Ecto neural progenitor cell (in vitro differentiated cells): ENCODE results near the gene GSTP1.
"Not testable (repeated sequence)": the region's sequence is repeated elsewhere in the genome, so short reads cannot be mapped to it uniquely, and the experiment has no call there.

ENCODE experiments used
- DNase-seq: peaks from one replicate; pipeline ENCODE4 v3.0.0-alpha.2; 2018; ENCODE audit warnings: low spot score

GSTP1 gene

DNA sequence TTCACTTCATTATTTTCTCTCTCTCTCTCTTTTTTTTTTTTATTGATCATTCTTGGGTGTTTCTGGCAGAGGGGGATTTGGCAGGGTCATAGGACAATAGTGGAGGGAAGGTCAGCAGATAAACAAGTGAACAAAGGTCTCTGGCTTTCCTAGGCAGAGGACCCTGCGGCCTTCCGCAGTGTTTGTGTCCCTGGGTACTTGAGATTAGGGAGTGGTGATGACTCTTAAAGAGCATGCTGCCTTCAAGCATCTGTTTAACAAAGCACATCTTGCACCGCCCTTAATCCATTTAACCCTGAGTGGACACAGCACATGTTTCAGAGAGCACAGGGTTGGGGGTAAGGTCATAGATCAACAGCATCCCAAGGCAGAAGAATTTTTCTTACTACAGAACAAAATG is 13.8 kb downstream of the GSTP1 start:
- not testable (repeated sequence) for DNase-seq

DNA sequence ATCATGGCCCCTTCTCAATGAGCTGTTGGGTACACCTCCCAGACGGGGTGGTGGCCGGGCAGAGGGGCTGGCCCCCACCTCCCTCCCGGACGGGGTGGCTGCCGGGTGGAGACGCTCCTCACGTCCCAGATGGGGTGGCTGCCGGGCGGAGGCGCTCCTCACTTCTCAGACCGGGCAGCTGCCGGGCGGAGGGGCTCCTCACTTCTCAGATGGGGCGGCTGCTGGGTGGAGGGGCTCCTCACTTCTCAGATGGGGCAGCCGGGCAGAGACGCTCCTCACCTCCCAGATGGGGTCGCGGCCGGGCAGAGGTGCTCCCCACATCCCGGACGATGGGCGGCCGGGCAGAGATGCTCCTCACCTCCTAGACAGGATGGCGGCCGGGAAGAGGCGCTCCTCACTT is 14.4 kb downstream of the GSTP1 start:
- DNase-seq, result not testable (repeated sequence)

DNA sequence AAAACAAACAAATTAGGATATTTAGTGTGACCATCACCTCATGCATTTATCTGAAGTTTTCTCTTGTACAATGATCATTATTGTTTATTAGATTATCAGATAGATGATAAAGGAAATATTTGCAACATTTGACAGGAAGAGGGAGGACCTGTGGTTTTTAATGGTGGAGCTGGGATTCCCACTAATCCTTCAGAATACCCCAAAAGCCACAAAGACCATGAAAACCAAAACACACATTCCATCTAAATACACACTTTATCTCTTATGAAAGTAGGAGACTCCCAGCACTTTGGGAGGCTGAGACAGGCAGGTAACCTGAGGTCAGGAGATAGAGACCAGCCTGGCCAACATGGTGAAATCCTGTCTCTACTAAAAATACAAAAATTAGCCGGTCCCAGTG is 15.5 kb downstream of the GSTP1 start:
- no peak for DNase-seq

DNA sequence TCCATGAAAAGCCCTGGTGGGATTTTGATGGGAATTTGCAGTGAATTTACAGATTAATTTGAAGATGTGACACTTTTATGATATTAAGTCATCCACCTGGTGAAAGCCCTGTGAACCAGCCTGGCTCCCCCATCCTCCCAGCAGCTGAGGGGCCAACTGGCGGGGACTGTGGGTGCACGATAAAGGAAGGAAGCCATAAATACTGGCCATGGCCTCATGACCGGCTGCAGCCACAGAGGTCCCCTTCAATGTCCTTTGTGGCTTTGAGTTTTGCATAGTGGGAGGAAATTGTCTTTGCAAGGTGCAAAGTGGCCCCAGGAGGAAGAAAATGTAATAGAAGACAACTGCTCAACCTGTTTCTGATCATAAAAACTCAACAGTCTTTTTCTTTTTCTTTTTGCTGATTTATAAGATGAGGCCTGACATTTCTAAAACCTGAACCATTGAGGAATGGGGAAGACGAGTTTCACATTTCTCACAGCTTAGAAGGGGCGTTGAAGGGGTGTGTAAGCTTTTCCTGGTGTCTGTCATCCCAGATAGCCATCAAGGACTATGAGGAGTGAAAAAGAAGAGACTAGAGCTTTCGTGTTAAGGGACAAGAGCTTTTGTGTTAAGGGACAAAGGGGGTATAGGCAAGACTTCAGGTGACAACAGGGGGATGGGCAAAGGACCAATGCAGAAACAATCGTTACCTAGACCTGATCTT is 16.9 kb downstream of the GSTP1 start:
- DNase-seq, result no peak

DNA sequence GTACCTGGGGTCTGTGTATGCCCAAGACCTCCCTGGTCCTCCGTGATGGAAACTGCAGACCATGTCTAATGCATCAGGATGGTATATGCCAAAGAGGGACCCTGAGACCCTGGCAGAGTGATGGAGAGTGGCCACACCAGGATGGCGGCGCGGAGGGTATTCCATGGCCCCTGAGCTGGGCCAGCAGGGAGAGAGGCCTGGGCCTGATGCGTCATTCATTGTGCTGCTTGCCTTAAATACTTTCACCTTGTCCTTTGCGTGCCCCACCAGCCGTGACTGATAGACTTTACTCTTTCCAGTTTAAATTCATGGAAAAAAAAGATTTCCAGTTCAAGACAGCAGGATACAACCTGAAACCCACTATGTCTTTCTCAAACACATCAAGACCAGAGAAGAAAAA is 17.5 kb downstream of the GSTP1 start:
- no peak for DNase-seq

DNA sequence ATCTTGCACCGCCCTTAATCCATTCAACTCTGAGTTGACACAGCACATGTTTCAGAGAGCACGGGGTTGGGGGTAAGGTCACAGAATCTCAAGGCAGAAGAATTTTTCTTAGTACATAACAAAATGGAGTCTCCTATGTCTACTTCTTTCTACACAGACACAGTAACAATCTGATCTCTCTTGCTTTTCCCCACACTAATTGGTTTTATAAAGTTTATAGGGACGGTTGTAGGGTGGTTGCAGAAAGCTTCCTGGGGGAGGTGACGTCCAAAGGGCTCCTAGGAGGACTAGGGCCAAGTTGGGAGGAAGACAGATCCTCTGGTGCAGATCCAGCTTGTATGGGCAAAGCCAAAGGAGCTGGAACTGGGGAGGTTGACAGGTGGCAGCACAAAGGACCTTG is 20.5 kb downstream of the GSTP1 start:
- DNase-seq, result not testable (repeated sequence)

DNA sequence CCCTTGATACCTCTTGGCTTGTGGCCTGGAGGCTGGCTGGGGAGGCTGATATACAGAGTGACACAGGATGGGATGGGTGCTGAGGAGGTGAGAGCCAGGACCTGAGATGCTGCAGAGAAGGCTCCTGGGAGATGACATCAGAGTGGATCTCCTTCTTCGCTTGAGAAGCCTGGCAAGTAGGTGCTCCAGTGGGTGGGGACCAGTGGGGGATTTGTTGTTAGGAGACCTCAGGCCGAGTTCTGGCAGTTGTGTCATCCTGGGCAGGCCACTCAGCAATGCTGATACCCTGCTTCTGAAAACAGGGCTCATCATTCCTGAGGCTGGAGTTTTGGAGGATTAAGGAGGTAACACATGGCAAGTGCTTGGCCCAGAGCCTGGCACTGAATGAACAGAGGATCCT is 21.2 kb downstream of the GSTP1 start:
- DNase-seq, result peak; percentile 47

DNA sequence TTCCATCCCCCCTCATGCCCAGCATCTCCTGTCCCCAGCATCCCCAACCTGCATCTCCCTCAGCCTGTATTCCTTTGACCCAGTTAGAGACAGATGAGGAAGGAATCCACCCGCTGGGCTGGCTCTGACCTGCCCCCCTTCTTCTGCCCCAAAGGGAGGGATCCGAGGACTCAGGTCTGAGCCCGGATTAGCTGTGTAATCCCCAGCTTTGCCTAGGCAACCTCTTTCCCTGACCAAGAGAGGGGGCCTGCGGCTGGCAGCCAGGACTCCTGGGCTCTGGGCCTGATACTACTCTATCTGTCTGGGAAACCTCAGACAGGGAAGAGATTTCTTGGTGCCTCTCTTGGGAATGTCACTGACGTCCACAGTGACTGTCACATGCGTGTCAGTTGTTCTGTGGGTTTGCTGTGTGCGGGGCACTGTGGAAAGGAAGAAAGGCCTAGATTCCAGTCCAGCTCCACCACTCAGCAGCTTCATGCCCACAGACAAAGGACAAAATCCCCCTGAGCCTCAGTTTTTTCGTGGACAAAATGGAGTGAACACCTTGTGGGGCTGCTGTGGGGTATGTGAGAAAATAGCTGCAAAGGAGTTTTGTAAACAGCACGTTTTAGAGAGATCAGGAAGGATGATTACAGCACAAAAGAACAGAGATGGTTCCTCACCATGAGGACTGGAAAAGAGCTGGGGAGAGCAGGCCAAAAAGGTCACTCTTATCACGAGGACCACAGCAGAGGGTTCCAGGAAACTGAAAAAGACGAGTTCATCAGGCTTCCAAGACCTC is 21.8 kb downstream of the GSTP1 start:
- peak; percentile 85 for DNase-seq

DNA sequence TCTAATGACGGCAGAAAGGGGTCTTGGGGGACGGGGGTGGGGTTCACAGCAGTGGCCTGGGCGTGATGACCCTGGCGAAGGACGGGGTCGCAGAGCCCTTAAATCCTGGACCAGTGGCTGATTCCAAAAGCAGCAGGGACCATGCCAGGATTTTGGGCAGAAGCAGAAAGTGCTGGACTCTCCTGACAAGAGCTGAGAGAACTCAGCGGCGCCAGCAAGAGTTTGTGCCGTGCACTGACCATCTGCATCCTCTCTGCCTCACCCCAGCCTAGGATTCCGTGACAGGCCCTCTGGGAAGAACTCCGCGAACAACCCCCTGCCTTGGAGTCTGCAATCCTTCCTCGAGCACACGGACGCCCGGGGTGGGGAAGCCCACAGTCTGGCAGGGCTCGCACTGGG is 22.5 kb downstream of the GSTP1 start:
- peak; percentile 49 for DNase-seq

DNA sequence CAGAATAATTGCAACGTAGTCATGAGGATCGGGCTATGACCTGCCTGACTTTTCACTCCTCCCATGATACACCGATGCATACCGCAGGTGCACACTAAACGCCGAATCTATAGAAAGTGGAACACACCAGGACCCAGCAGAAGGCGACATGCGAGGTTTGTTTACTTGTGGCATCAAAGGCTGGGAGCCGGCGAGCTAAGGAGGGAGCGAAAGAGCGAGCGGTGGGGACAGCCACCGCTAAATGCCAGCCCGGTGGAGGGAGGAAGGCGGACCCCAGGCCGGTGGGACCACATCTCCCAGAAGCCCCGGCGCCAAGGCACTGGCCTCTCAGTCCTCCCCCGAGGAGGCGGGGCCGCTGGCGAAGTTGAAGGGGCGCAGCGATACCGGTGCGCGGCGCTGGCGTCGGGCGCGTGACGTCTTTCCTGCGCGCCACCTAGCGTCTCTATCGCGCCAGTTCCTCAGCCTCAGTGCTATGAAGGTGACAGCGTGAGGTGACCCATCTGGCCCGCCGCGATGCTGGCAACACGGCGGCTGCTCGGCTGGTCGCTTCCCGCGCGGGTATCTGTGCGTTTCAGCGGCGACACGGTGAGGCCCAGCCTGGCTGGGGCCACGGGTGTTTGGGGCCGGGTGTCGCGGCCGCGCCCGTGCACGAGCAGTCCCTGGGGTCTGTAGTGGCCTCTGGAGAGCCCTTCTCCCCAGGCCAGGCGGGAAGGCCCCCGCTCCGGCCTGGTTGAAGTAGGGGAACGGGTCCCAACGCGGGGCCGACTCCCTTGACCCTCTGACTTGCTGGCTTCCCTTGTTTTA is 23.1 kb downstream of the GSTP1 start, which contains the start of gene NDUFV1:
TSS of gene NDUFV1 (plus strand) at position 445 of the 804 bp plus-strand sequence. CDS start at position 514, 69 bp downstream.
- DNase-seq, result peak; percentile 97

DNA sequence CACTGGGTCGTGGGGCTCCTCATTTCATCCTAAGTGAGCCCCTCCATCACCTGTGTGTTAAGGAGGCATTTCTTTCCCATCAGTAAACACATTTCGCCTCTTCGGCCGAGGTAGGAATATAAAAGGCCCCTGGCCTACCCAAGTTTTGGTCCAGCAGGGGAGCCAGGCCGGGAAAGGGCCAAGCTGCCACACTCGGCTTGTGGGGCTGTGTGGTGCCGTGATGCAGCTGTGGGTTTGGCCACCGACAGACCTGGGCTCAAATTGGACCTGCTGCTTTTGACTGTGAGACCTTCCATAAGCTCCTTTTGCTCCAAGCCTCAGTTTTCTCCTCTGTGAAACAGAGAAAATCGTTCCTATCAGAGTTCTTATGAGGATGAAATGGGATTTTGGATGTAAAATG is 23.9 kb downstream of the GSTP1 start:
- DNase-seq, result no peak

DNA sequence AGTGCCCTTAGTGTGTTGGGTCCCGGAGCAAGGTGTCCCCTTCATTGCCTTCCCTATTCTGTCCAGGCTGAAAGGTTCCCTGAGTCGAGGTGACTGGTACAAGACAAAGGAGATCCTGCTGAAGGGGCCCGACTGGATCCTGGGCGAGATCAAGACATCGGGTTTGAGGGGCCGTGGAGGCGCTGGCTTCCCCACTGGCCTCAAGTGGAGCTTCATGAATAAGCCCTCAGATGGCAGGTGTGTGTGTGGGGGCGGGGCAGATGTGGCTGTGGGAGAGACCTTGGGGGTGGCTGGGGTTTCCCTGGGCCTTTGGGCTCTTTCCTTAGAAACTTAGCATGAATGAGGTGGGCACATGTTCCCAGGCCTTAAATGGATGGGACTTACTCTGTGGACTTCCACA is 24.9 kb downstream of the GSTP1 start:
- DNase-seq, result no peak

DNA sequence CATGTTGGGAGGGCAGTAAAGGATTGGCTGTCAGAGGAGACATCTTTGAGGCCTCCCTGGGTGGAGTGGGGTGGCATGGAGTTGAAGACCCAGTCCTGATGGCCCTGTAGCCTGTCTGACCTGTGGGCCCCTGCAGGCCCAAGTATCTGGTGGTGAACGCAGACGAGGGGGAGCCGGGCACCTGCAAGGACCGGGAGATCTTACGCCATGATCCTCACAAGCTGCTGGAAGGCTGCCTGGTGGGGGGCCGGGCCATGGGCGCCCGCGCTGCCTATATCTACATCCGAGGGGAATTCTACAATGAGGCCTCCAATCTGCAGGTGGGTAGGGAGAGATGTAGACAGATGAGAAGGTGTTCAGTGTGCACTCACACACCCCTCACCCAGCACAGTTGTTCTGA is 25.7 kb downstream of the GSTP1 start:
- no peak for DNase-seq

DNA sequence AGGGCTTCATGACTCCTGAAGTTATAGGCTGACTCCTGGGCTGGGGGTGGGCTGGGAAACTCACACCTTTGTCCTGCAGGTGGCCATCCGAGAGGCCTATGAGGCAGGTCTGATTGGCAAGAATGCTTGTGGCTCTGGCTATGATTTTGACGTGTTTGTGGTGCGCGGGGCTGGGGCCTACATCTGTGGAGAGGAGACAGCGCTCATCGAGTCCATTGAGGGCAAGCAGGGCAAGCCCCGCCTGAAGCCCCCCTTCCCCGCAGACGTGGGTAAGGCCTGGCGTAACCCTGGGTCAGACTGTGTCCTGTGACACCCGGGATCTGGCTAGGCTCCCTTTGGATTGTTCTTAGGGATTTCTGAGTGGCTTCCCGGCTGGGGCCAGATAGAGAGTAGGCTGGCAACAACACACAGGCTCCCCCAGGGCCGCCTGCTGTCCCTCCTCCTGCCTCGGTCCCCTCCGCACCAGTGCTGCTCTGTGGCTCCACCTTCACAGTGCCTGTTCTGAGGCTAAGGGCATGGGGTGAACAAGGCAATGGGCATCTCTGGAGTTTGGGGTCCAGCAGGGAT is 26.8 kb downstream of the GSTP1 start:
- no peak for DNase-seq

DNA sequence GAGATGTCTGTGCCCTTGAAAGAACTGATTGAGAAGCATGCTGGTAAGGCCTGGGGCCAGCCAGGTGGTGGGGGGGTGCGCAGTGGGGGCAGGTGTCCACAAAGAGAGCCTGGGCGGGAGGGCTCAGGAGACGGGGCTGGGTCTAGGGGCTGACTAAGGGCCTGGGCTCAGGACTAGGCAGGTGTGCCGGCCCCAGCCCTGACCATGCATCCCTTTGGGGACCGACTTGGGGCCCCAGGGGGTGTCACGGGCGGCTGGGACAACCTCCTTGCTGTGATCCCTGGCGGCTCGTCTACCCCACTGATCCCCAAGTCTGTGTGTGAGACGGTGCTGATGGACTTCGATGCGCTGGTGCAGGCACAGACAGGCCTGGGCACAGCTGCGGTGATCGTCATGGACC is 27.6 kb downstream of the GSTP1 start:
- no peak for DNase-seq

DNA sequence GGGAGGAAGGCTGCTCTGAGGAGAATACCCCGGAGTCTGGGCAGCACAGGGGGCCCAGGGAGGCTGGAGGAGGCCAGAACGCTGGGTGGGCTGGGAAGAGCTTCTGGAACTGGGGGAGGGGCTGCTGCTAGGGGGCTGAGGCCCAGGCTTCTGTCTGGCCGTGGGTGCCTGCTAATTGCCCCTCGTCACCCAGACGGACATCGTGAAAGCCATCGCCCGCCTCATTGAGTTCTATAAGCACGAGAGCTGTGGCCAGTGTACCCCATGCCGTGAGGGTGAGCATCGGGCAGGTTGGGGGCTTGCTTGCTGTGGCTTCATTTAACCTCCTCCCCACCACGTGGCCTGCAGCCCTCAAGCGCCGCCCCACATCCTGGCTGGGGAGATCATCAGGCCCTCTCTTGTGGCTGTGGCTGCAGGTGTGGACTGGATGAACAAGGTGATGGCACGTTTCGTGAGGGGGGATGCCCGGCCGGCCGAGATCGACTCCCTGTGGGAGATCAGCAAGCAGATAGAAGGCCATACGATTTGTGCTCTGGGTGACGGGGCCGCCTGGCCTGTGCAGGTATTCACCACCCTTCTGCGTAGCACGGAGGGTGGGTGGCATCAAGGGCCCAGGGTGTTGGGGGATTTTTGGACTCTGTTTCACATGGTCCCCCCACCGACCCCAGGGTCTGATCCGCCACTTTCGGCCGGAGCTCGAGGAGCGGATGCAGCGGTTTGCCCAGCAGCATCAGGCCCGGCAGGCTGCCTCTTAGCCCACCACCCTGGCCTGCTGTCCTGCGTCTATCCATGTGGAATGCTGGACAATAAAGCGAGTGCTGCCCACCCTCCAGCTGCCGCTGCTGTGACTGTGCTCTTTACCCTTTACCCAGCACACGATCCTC is 28.3 kb downstream of the GSTP1 start:
- DNase-seq, result no peak

DNA sequence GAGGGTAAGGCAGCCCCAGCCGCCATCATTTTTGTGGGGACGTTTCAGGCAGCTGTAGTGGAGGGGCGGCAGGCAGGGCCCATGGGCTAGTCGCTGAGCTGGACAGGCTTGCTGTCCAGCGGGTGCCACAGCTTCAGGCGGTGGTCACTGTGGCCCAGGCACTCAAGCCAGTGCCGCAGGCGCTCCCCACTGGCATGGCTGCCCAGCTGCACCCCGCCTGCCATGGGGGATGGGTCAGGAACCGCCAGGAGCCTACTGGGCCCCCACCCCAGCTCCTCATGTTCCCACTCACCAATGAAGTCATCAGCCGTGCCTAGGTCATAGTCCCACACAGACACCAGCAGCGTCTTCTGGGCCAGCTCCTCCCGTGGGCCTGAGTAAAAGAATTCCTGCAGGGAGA is 29.1 kb downstream of the GSTP1 start:
- DNase-seq, result no peak

DNA sequence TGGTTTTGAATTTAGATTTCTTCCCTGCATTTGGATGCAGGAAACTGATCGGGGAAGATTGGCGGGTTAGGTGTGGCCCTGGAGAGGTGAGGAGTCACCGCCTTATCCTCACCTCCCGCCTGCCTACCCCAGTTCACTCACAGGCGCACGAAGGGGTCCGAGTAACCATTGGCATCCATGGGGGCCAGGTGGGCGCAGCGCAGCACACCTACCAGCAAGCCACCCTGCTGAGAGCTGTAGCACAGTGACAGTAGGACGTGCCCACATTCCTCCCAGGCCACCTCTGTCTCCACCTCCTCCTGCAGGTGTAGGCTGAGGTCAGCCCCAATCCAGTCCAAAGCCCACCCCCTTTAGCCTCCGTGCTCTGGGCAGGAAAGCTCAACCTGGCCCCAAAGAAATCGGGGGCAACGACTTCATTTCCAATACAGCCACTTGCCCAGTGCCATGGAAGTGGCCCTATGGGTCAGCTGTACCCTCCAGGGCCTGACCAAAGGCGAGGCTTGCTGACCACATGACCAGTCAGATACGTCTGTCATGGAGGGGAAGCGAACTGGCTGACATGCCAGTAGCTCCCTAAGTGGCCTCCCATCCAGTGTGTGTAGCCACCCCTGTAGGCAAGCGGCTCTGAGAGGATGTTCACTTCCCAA is 29.8 kb downstream of the GSTP1 start:
- no peak for DNase-seq

DNA sequence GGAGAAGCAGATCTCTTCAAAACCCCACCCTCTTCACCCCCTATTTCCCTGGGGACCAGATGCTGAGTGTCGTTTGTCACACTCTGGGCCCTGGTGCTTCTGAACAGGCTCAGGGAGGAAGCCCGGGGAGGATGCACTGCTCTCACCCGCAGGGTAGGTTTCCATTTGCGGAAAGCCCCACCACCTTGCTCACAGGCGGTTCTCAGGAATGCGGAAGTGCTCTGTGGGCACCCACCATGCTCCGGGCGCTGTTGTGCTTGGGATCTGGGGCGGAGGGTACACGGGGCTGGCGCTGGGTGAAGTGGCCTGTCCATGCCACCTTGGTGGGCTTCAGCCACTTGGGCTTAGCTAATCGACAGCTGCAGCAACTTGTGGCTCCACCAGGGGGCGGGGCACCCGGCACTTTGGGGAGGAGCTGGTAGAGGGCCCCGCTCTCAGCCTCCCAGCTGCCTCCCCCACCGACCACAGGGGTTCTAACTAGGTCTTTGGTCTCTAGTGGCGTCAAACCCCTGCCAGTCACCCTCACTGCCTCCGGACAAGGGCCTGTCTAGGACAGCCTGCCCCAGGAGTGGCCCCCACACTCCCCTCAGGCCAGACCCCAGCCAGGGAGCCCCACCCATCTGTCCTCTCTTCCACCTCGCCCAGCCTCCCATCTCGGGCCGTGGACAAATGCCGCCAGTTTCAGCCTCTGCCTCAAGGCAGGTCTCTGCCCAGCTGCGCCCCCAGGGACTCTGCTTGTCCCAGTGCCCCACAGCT is 30.5 kb downstream of the GSTP1 start:
- peak; percentile 84 for DNase-seq
